Measurements from ENCODE around the gene WDR43.
A peak's percentile ranks its signal among the peaks of the same experiment; 100 is the strongest.

The WDR43 gene

DNA sequence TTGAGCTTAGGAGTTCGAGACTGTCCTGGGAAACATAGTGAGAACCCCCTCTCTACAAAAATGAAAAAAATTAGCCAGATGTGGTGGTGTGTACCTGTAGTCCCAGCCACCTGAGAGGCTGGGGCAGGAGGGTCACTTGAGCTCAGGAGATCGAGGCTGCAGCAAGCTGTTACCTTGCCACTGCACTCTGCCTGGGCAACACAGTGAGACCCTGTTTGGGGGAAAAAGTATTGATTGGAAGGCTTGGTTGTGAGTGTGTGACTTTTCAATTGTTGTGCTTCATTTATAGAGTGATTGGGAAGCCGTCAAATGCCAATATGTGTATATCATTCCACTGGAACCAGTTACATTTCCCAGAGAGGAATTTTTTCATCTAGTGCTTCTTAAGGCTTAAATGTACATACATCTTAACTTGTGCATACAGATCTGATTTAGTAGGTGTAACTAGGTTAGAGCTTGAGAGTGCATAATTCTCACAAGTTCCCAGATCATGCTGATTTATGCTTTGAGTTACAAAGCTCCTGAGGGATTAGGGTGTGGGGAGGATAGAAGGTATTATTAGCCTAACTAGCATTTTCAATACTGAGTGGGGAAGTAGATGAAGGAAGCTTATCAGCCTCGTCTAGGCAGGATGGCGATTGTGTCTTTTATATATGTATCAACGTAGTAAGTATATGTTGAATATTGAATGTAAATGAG is 15.3 kb downstream of the WDR43 start:
- DNase-seq (ENCODE audit: low spot score): peak; percentile 37

GRCh38 chr2:28915939-28916338 is 21.5 kb downstream of the WDR43 start:
- no peak for DNase-seq (ENCODE audit: low spot score)

GRCh38 chr2:28926847-28927246 is 32.4 kb downstream of the WDR43 start:
- no peak for DNase-seq (ENCODE audit: low spot score)

DNA sequence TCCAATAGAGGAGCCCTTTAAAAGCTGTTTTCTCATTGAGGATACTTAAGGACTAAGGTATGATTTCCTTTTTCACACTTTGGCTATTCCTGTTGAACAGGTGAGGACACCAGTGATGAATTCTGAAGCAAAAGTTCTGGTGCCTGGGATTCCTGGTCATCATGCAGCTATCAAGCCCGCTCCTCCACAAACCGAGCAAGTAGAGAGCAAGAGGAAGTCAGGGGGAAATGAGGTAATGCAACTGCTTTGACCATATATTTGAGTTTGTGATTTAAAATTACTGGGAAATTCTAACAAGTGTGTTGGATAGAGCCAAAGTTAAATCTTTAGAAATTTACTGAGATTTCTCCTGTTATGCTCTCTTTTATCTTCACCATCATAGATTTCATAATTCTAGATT is 33.0 kb downstream of the WDR43 start:
- no peak for DNase-seq (ENCODE audit: low spot score)

DNA sequence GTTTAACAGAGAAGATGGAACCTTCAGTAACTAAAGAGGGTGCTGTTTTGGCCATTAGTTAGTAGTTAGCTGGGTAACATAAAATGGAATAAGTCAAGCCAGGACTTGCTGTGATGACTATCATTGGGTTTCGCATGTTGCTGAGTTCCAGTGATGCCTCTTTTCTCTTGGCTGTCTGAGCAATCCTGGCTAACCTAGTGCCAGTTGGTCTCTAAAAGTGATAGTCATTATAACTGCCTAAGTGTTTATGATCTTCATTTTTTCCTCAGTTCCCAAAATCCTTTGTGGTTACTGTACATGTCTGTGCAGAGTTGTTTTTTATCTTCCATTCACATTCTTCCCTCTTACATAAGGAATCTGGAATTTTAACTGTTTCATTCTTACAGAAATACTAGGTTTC is 33.4 kb downstream of the WDR43 start:
- no peak for DNase-seq (ENCODE audit: low spot score)

GRCh38 chr2:28929581-28929980 is 35.1 kb downstream of the WDR43 start:
- no peak for DNase-seq (ENCODE audit: low spot score)

DNA sequence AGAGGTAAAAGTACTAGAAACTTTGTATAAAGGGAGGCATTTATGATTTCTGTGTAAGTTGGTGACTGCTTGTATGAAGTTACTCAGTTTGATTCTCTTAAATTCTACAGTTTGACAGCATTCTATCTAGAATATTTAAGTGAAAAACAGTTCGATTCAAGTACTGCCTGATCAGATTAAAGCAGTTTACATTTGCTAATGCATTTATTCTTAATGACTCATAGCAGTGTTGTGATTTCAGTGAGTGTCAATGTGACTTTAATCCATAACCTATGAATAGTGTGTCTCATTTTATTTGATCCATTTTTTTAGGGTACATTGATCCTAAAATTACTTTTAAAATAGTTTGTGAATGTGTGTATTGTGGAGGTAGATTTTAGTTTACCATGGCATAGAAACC is 35.7 kb downstream of the WDR43 start:
- DNase-seq (ENCODE audit: low spot score): no peak

- DNase-seq (ENCODE audit: low spot score): no peak
Observed at GRCh38 chr2:28934769-28935168, 40.3 kb downstream of the WDR43 start.

- DNase-seq (ENCODE audit: low spot score): no peak
Observed at GRCh38 chr2:28941008-28941407, 46.5 kb downstream of the WDR43 start.

GRCh38 chr2:28944535-28945248 is 50.2 kb downstream of the WDR43 start:
- no peak for DNase-seq (ENCODE audit: low spot score)

DNA sequence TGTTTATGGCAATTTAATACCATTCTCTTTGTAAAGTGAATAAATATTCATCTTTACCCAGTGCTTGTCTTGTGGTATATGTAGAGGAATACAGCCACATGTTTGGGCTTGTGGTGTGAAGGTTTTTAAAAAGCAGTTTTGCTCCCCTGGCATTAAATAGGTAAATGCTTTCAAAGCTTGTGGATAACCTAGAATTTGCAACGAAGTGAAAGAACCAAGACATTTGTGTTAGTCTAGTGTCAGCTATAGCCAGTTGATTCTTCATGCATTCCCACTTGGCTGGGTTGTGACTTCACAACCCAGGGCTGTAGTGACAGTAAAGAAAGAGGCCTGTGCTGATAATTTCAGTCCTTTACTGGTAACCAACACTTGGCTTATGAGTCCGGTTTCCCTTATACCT is 53.7 kb downstream of the WDR43 start:
- no peak for DNase-seq (ENCODE audit: low spot score)

DNA sequence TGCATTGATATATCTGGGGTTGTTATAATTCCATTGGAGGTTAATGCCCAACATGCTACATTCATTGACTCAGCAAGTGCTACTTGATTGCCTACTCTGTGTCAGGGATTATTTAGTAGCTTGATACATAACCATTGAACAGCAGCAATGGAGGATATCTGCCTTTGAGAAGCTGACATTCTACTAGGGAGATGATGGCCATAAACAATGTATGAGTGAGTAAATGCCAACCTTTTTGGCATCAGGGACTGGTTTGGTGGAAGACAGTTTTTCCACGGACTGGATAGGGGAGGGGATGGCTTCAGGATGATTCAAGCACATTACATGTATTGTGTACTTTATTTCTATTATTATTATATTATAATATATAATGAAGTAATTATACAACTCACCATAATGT is 54.7 kb downstream of the WDR43 start:
- DNase-seq (ENCODE audit: low spot score): no peak

GRCh38 chr2:28949617-28950305 is 55.3 kb downstream of the WDR43 start:
- DNase-seq (ENCODE audit: low spot score): no peak

GRCh38 chr2:28950941-28951630 is 56.6 kb downstream of the WDR43 start:
- DNase-seq (ENCODE audit: low spot score): no peak

DNA sequence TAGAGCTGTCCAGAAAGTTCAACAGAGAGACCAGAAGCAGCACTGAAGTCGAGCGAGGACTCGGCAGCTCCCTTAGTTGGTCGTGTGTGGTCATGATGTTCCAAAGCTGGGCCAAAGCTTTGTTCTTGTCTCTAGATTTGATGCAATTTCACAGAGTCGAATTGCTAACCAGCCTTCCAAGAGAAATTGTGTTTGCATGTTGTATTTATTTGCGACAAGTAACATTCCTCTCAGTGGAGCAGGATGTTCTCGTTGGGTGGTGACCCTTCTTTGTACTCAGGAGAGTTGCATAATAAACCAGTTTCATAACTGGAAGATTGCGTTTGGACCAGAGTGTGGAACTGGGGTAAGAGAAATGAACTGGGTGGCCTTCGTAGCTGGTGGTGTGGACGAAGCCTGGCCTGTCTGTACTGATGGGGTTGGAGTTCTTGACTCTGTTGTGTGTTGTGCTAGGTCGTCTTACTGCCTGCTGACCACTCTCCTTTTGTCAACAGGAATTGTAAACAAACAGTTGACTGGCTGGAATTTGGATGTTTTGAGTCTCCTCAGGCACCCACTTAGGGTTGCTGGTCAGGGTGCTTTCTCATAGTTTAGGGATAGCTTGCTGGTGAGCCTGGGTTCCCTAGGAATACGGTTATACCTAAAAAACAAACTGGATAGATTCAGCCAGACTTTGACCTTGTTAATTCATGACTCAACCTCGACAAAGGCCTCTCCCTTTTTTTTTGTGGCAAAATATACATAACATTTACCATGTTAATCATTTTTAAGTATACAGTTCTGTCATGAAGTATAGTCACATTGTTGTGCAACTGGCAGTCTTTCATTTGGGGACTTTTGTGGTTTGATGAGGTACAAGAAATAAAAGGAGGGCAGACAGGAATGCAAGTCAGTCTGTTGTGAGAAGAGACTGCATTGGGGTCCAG is 57.7 kb downstream of the WDR43 start:
- no peak for DNase-seq (ENCODE audit: low spot score)

- peak; percentile 60 for DNase-seq (ENCODE audit: low spot score)
Observed at GRCh38 chr2:28952836-28953211, 58.4 kb downstream of the WDR43 start.

- no peak for DNase-seq (ENCODE audit: low spot score)
Observed at GRCh38 chr2:28955467-28955866, 61.0 kb downstream of the WDR43 start.

DNA sequence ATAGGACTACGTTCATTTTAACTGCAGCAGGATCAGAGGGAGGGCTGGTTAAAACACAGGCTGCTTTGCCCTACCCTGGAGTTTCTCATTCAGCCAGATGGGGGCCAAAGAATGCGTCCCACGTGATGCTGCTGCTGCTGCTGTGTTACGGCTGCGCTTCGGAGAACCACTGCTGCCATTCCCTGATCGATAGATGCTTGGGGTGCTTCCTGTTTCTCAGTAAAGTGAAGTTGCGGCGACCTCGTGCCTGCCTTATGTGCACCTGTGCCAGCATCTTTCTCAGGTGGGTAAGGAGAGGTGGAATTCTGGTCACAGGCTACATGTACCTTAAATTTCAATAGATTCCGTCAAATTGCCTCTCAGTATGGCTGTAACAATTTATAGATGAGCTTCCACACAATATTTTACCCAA is 62.0 kb downstream of the WDR43 start:
- no peak for DNase-seq (ENCODE audit: low spot score)

GRCh38 chr2:28956890-28957289 is 62.4 kb downstream of the WDR43 start:
- DNase-seq (ENCODE audit: low spot score): no peak

DNA sequence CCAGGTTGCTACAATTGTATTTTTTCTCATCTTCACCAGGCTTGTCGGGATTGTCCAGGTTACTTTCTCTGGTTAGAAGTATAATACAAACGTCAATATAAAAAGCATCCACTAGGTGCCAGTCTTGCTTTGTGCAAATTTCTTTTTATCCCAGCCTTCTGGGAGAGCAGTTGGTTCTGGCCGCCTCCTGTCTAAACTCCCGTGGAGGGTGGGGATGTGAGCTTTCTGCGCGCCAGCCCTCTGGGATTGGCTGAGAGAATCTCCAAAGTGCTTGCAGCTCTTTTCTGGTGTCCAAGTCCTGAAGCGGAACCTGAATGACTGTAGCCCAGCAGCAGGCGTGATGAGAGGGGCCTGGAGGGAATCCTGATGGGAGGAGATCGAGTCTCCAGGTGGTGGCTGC is 64.2 kb downstream of the WDR43 start:
- DNase-seq (ENCODE audit: low spot score): peak; percentile 82

- no peak for DNase-seq (ENCODE audit: low spot score)
Observed at GRCh38 chr2:28960401-28960800, 65.9 kb downstream of the WDR43 start.

- DNase-seq (ENCODE audit: low spot score): no peak
Observed at GRCh38 chr2:28962505-28962904, 68.0 kb downstream of the WDR43 start.
